GM12878 (cell line): Measurements from ENCODE around the gene SLC22A23. TPM values are rescaled to one million over a fixed set of nuclear protein-coding genes. Genes with fewer than 3 reads are reported as not detected.

Experiments used
- ATAC-seq: fragments of 200-7000 bp; cut with Tn5 transposase; 3 replicates; pipeline ENCODE4 v1.9.1; 2020; ENCODE audit warnings: mild to moderate bottlenecking, moderate library complexity
- BruUV-seq: library from RNA; stranded (reverse); fragments of 400-500 nt; replicated peaks from 2 replicates; lab custom pipeline; 2021; lab: Mats Ljungman, UMichigan
- CTCF ChIA-PET: fragments of 300-600 bp; sonication (Branson Sonifier 250); formaldehyde crosslinking; extraction: SDS; loops from one replicate; lab custom pipeline; 2021; ENCODE audit warnings: inconsistent platforms; lab: Yijun Ruan, JAX
- POLR2A ChIA-PET: fragments of 350-600 bp; formaldehyde crosslinking; extraction: SDS; loops from one replicate; lab custom pipeline; 2021; ENCODE audit warnings: inconsistent platforms; lab: Charles Lee
- RAD21 ChIA-PET: fragments of 300-600 bp; sonication (Branson Sonifier 250); formaldehyde crosslinking; loops from one replicate; lab custom pipeline; 2023; ENCODE audit warnings: antibody characterized with exemption; ENCODE audit not compliant: unreplicated experiment; lab: Charles Lee
- SMC1A ChIA-PET: fragments of 300-600 bp; sonication (Branson Sonifier 250); formaldehyde crosslinking; loops from one replicate; lab custom pipeline; 2023; ENCODE audit not compliant: unreplicated experiment, uncharacterized antibody; lab: Charles Lee
- DNase-seq: peaks from one replicate; pipeline ENCODE4 v3.0.0-alpha.2; 2011; ENCODE audit warnings: low read depth, low spot score
- FAIRE-seq: peaks from 3 replicates; lab custom pipeline; 2011; peaks lifted over from hg19 to GRCh38; lab: Jason Lieb, UNC
- H2AFZ ChIP-seq: 2 replicates; pipeline ENCODE4 v1.6.0; 2011; ENCODE audit warnings: low read depth, low read length, control low read depth; ENCODE audit not compliant: control insufficient read depth
- H3K27ac ChIP-seq: 2 replicates; pipeline ENCODE4 v1.5.1; 2011; ENCODE audit warnings: control low read depth; ENCODE audit not compliant: control insufficient read depth, insufficient read depth
- H3K27me3 ChIP-seq, 2 experiments: replicated peaks in 1 of 2; 2 replicates each; pipeline versions ENCODE4 v1.6.0 to v1.6.1; 2011; ENCODE audit warnings: low read length in 1 of 2; ENCODE audit not compliant: control insufficient read depth in 2 of 2, insufficient read depth in 2 of 2
- H3K36me3 ChIP-seq, 2 experiments: 2 replicates each; pipeline ENCODE4 v1.5.1; 2011; ENCODE audit warnings: low read length in 1 of 2; ENCODE audit not compliant: control insufficient read depth in 2 of 2, insufficient read depth in 2 of 2
- H3K4me1 ChIP-seq: 2 replicates; pipeline ENCODE4 v1.6.1; 2011; ENCODE audit warnings: mild to moderate bottlenecking, low read length, moderate library complexity, mixed read lengths; ENCODE audit not compliant: control insufficient read depth, insufficient read depth
- H3K4me2 ChIP-seq: 2 replicates; pipeline ENCODE4 v1.6.0; 2011; ENCODE audit warnings: control low read depth; ENCODE audit not compliant: control insufficient read depth, insufficient read depth
- H3K4me3 ChIP-seq: fragments of 200-600 bp; sonication (generic); 2 replicates; pipeline ENCODE4 v1.5.1; 2016
- H3K79me2 ChIP-seq: 2 replicates; pipeline ENCODE4 v1.6.0; 2011; ENCODE audit warnings: low read length; ENCODE audit not compliant: control insufficient read depth, insufficient read depth
- H3K9ac ChIP-seq: 2 replicates; pipeline ENCODE4 v1.8.0; 2011; ENCODE audit warnings: low read length, control low read depth, mixed read lengths; ENCODE audit not compliant: control insufficient read depth, insufficient read depth
- H3K9me3 ChIP-seq: replicated peaks from 3 replicates; pipeline ENCODE4 v1.5.1; 2011; ENCODE audit warnings: mild to moderate bottlenecking, low read length; ENCODE audit not compliant: control insufficient read depth, insufficient read depth
- H4K20me1 ChIP-seq: 2 replicates; pipeline ENCODE4 v1.6.0; 2011; ENCODE audit not compliant: control insufficient read depth, insufficient read depth
- BCL3 ChIP-seq: IDR thresholded peaks from 2 replicates; pipeline ENCODE4 v1.6.1; 2011; ENCODE audit warnings: borderline replicate concordance, low read depth, mild to moderate bottlenecking, moderate library complexity, low read length; ENCODE audit not compliant: insufficient read depth, poor library complexity, severe bottlenecking
- MEF2B ChIP-seq: fragments of 450-650 bp; IDR thresholded peaks from 2 replicates; pipeline ENCODE4 v1.6.1; 2018; ENCODE audit warnings: mild to moderate bottlenecking, moderate library complexity; ENCODE audit not compliant: partially characterized antibody, poor library complexity, severe bottlenecking
- MTA3 ChIP-seq: IDR thresholded peaks from 2 replicates; pipeline ENCODE4 v1.6.1; 2012; ENCODE audit warnings: low read length, inconsistent platforms, borderline replicate concordance
- MXI1 ChIP-seq: fragments of 150-350 bp; IDR thresholded peaks from 2 replicates; pipeline ENCODE4 v1.6.1; 2011; ENCODE audit warnings: low read depth, mild to moderate bottlenecking, inconsistent platforms, low read length, improper control_type of control experiment
- RB1 ChIP-seq: fragments of 450-650 bp; formaldehyde crosslinking; IDR thresholded peaks from 2 replicates; pipeline ENCODE4 v1.6.1; 2017; ENCODE audit warnings: mild to moderate bottlenecking, borderline replicate concordance
- RELB ChIP-seq: fragments of 450-650 bp; IDR thresholded peaks from 2 replicates; pipeline ENCODE4 v1.6.1; 2017; ENCODE audit warnings: low read depth, mild to moderate bottlenecking, moderate library complexity
- SREBF2 ChIP-seq: IDR thresholded peaks from 2 replicates; pipeline ENCODE4 v1.6.1; 2012; ENCODE audit warnings: mild to moderate bottlenecking, low read length
- YBX1 ChIP-seq: fragments of 450-650 bp; IDR thresholded peaks from 2 replicates; pipeline ENCODE4 v1.6.1; 2016; ENCODE audit warnings: antibody characterized with exemption
- YY1 ChIP-seq: IDR thresholded peaks from 2 replicates; pipeline ENCODE4 v1.6.1; 2011; ENCODE audit warnings: low read depth, mild to moderate bottlenecking, low read length
- ZBED1 ChIP-seq: IDR thresholded peaks from 2 replicates; pipeline ENCODE4 v1.6.1; 2016; ENCODE audit warnings: borderline replicate concordance
- ZNF622 ChIP-seq: fragments of 450-650 bp; IDR thresholded peaks from 2 replicates; pipeline ENCODE4 v1.6.1; 2017; ENCODE audit warnings: mild to moderate bottlenecking, inconsistent platforms
- WGBS: methylation state at CpG from one replicate; pipeline ENCODE4 v1.1.6; 2016; ENCODE audit warnings: low lambda C conversion rate; ENCODE audit not compliant: insufficient replicate concordance, insufficient coverage; ENCODE audit errors: missing lambda C conversion rate; 5-methylcytosine and 5-hydroxymethylcytosine counted together
- in situ Hi-C: fragments of 300-500 bp; cut with MboI; formaldehyde crosslinking; loops from 9 replicates; pipeline ENCODE4 v1.14.3; 2018; ENCODE audit warnings: mixed read lengths
- intact Hi-C: fragments of 100-400 bp; cut with micrococcal nuclease; formaldehyde crosslinking; loops from one replicate; pipeline ENCODE4 v1.14.2; 2022; ENCODE audit not compliant: unreplicated experiment
- polyA plus RNA-seq, 11 experiments: library from polyadenylated mRNA; depleted of rRNA in 4 of 11; unstranded in 6 of 11; stranded (reverse) in 5 of 11; fragments of >200 nt; fragmentation: Nextera tagmentation in 4 of 11; fragmentation: Illumina TruSeq in 1 of 11; extraction: Ambion mirVana in 4 of 11; extraction: Trizol in 1 of 11; gene quantifications; 1 replicate in 1 of 11; 2 replicates in 10 of 11; pipeline versions ENCODE4 v1.2.1 to v1.2.3, GENCODE V29; 2011 to 2016; ENCODE audit warnings: inconsistent platforms in 2 of 11, missing spikeins in 2 of 11, low read depth in 1 of 11
- total RNA-seq, 4 experiments: library from RNA; depleted of rRNA in 3 of 4; stranded (reverse); fragments of >200 nt in 3 of 4; fragmentation: Illumina TruSeq in 1 of 4; extraction: Trizol in 1 of 4; gene quantifications; 2 replicates each; pipeline versions ENCODE4 v1.2.1 to v1.2.3, GENCODE V29; 2013 to 2021

Gene SLC22A23
- total and polyA plus RNA-seq, 10 of the 15 experiments (the other 5 are each of a cell fraction or from before 2014, with no cell fraction given) = 0.20 to 2.4 (median 0.74) TPM

- H4K20me1 ChIP-seq = no peaks in the 10 kb centered on the region
- H3K9ac ChIP-seq = no peak overlapping the region
- intact Hi-C loops (no loop called here), in situ Hi-C loops (no loop called here)
- no peaks in the 10 kb centered on the region for H3K36me3 ChIP-seq
- H3K27me3 ChIP-seq = no peaks in the 10 kb centered on the region; a peak in 2 of 4 replicates
- no peaks in the 10 kb centered on the region for H3K79me2 ChIP-seq
- SMC1A ChIA-PET = interaction anchor here (0.7 kb wide), 1 partner anchor 31 kb away, joined by 4 read pairs; no protein-coding TSS in a partner anchor
- RAD21 ChIA-PET = no interaction called here
- H3K4me1 ChIP-seq = no peaks in the 10 kb centered on the region
- CTCF ChIA-PET = no interaction called here
- TF ChIP-seq MEF2B (no peak), MXI1 (no peak), YBX1 (no peak), YY1 (no peak), ZNF622 (no peak), SREBF2 (no peak), MTA3 (no peak), ZBED1 (no peak), RB1 (no peak), BCL3 (no peak), RELB (no peak)
- ATAC-seq (no peak), FAIRE-seq (no peak), DNase-seq (no peak)
- no peak overlapping the region for H3K4me2 ChIP-seq
- 6% methylated on average over 5 of the region's 5 CpGs for WGBS
- no peak overlapping the region for H3K27ac ChIP-seq
- H2AFZ ChIP-seq = no peak overlapping the region
- POLR2A ChIA-PET = no interaction called here
- BruUV-seq = no TSS peak
- no peak overlapping the region for H3K4me3 ChIP-seq
- H3K9me3 ChIP-seq = no peaks in the 10 kb centered on the region
These were observed 47.5 kb upstream of the SLC22A23 start for GRCh38 chr6:3504354-3504753.
